Hematopoietic multipotent progenitor cell treated with erythropoietin and hydrocortisone succinate and interleukin-3 and kit ligand, for 6 days (in vitro differentiated cells): ENCODE results near the gene PHF23.
A peak's percentile ranks its signal among the peaks of the same experiment; 100 is the strongest.

Source experiments
- DNase-seq: peaks from one replicate; pipeline ENCODE4 v3.0.0-alpha.2; 2015

The PHF23 gene

DNA sequence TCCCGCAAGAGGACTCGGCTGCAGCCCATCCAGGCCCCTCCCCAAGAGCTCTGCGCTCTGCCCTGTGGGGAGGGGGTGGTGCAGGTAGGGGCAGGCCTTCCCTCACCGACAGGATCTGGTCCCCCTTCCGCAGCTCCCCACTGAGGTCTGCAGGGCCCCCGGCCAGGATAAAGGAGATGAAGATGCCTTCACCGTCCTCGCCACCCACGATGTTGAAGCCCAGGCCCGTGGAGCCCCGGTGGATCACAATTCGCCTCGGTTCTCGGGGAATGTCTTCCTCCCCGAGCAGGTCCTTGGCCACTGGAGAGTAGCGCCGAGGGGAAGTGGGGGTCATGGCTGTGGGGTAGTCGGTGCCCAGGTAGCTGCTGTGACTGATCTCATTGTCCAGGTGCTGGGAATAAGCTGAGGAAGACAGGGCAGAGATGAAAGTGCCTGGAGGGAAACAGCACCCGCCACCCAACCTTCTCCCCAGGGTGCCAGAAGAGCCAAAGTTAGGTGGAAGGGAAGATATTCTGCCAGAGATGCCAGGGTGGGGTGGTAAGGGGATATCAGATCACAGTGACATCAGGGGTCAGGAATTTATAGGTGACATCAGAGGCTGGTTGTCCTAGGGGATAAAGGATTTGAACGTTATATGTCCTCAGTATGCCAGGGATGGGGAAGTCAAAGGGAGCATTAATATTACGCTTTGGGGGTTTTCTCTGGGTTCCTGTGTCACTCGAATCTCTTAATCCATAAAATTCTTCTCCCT, 42.4 kb downstream of the PHF23 start:
- DNase-seq: no peak

DNA sequence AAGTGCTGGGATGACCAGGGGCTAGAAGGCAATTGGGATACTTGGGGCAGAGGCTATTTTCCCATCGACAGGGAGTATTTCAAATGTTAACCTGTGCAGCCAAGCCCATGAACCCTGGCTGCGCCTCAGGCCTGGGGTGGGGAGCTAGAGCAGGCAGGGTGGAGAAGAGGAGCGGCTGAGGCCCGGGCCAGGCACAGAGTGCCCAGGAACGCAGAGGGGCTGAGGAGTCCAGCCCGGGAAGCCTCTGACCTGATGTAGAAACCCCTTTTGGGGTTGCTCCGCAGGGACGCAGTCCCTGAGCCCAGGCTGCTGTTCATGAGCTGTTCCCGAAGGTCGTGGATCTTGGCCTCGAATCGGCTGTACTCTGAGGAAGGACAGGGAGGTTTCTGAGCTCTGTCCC, 43.3 kb downstream of the PHF23 start:
- no peak for DNase-seq

DNA sequence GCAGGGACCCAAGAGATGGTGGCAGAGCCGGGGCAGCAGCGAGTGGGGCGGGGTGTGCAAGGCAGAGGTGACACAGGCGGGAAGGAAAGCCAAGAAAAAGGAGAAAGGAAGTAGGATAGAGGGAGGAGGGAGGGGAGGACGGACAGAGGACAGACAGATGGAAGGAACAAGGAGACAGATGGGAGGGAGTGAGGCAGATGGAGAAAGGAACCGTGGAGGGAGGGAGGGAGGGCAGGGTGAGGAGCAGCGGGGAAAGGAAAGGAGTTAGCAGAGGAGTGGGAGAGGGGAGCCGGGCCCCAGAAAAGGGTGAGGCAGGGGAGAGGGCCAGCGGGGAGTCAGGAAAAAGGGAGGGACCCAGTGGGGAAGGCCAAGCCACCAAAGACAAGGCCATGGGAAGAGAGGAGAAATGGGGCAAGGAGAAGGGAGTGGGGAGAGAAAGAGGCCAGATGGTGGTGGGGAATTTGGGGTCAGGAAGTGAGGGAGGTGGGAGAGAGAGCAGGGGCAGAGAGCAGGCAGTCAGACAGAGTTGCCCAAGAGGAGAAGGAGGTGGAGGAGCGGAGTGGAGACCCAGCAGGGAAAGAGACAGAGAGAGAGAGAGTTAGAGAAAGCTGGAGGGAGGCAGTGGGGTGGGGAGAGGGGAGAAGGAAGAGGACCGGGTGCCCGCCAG, 46.9 kb downstream of the PHF23 start:
- no peak for DNase-seq

DNA sequence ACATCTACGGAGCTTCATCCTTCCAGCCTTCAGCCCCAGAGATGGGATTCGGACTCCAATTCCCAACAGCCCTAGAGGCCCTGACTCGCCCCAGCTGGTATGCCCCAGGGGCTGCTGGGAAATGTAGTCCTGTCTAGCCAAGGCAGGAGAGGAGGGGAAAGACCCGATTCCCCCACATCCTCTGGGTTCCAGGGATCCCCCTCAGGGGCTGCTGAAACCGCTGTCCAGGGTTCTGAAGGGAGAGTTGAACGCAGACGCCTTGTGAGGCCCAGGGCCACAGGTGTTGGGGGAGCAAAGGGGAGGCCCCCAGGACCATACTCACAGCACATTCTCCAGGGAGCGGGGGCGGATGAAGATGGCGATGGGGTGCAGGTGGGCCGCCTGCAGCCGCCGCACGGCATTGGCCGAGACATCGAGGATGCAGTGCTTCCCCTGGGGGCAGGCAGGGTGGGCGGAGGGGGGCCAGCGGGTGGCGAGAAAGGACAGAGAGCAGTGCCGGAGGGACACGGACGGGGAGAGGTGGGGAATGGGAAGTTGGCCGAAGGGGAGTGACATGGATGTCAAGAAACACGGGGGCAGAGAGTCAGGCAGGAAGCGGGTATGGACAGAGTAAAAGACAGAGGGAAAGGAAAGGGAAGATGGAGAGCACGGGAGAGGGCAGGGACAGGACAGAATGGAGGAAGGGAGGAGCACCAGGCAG, 47.5 kb downstream of the PHF23 start:
- peak; percentile 59 for DNase-seq

DNA sequence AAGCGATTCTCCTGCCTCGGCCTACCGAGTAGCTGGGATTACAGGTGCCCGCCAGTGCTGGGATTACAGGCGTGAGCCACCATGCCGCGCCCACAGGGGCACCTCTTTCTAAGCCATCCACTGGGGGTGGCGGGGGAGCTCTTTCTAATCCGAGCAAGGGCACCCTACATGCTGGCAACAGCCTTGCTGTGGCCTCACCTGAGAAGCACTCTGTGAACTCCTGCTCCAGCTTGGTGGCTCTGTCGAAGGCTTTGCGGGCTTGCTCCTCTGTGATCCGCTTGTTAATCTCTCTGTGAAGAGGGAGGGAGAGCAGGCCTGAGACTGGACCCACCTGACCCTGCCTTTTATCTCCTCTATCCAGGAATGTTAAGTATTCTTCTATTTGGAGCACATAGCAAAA, 48.2 kb downstream of the PHF23 start:
- DNase-seq: no peak

DNA sequence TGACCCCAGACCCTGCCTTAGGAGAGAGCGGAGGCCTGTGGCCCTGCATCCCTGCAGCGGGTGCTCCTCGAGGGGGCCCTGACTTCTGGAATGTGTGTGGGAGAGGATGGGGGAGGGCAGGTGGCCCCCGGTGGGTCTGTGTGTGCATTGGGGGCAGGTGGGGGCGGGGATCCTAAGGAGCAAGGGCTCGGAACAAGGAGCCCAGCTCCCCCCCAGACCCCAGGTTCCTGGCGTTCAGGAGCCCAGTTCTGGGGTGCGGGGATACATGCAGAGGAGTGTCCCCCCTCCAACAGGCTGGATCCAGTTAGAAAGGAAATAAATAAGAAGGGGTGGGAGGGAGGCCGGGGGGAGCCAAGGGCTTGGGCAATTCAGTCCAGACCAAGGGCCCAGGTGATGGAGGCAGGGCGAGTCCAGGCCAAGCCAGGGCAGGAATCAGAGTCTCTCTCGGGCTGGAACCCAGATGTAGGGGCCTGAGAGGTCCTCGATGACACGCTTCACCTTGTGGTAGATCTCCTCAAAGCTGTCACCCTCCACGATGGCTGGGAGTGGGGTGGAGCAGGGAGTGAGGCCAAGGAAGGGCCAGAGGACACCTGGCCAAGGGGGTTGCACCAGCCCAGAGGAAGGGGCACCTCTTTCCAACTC, 48.9 kb downstream of the PHF23 start:
- DNase-seq: no peak

DNA sequence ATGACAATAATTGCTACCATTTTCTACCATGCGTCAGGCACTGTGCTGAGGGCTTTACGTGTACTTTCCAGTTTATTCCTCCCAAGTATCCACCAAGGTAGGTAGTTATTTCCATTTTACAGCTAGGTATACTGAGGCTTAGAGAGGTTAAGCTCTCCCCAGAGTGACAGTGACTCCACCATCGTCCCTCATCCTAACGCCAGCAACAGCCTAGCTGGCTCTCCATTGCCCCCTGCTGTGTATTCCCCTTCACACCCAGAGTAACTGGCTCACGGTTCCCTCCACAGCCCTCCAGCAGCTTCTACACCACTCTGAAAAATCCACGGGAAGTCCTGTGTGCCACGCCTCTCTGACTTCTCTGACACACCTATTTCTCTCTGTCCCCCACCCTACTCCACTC, 53.0 kb downstream of the PHF23 start:
- DNase-seq: peak; percentile 35
